Neural progenitor cell (in vitro differentiated cells): Measurements from ENCODE around the gene PUM1. TPM values are rescaled to one million over a fixed set of nuclear protein-coding genes. Genes with fewer than 3 reads are reported as not detected.

Experiments used
- DNase-seq: peaks from one replicate; pipeline ENCODE4 v3.0.0-alpha.2; 2016; ENCODE audit warnings: low spot score
- H2AFZ ChIP-seq: fragments of 200-600 bp; sonication (generic); replicated peaks from 2 replicates; pipeline ENCODE4 v1.6.1; 2016; ENCODE audit warnings: antibody characterized with exemption
- H3F3A ChIP-seq: fragments of 200-600 bp; sonication (generic); 2 replicates; pipeline ENCODE4 v1.6.1; 2016; ENCODE audit warnings: antibody characterized with exemption, low read depth
- H3K27ac ChIP-seq: fragments of 200-600 bp; sonication (generic); 2 replicates; pipeline ENCODE4 v1.5.1; 2016; ENCODE audit warnings: mild to moderate bottlenecking
- H3K27me3 ChIP-seq: fragments of 200-600 bp; sonication (generic); 2 replicates; pipeline ENCODE4 v1.6.1; 2016; ENCODE audit warnings: mild to moderate bottlenecking, moderate library complexity
- H3K36me3 ChIP-seq: fragments of 200-600 bp; sonication (generic); 2 replicates; pipeline ENCODE4 v1.5.1; 2016
- H3K4me1 ChIP-seq: fragments of 200-600 bp; sonication (generic); 2 replicates; pipeline ENCODE4 v1.6.1; 2016; ENCODE audit warnings: mixed run types
- H3K4me2 ChIP-seq: fragments of 200-600 bp; sonication (generic); 2 replicates; pipeline ENCODE4 v1.6.1; 2016
- H3K4me3 ChIP-seq: fragments of 200-600 bp; sonication (generic); 2 replicates; pipeline ENCODE4 v1.5.1; 2016
- H3K79me2 ChIP-seq: fragments of 200-600 bp; sonication (generic); 2 replicates; pipeline ENCODE4 v1.6.1; 2016; ENCODE audit warnings: low read depth
- H3K9ac ChIP-seq: fragments of 200-600 bp; sonication (generic); 2 replicates; pipeline ENCODE4 v1.6.1; 2016
- H3K9me3 ChIP-seq: fragments of 200-600 bp; sonication (generic); 2 replicates; pipeline ENCODE4 v1.5.1; 2016; ENCODE audit warnings: low read depth
- H4K20me1 ChIP-seq: fragments of 200-600 bp; sonication (generic); 2 replicates; pipeline ENCODE4 v1.6.1; 2016; ENCODE audit warnings: low read depth
- H3K27ac Mint-ChIP-seq: 3 replicates; pipeline ENCODE4 v1.8.0; 2021; ENCODE audit warnings: mixed read lengths
- H3K27me3 Mint-ChIP-seq: 2 replicates; pipeline ENCODE4 v1.8.0; 2022; ENCODE audit warnings: low read depth, mild to moderate bottlenecking, inconsistent platforms, moderate library complexity, mixed read lengths; ENCODE audit not compliant: insufficient read depth
- H3K36me3 Mint-ChIP-seq: 3 replicates; pipeline ENCODE4 v1.8.0; 2021; ENCODE audit warnings: mixed read lengths
- H3K4me1 Mint-ChIP-seq: 3 replicates; pipeline ENCODE4 v1.8.0; 2021; ENCODE audit warnings: mixed read lengths
- H3K4me3 Mint-ChIP-seq: 3 replicates; pipeline ENCODE4 v1.8.0; 2021; ENCODE audit warnings: mild to moderate bottlenecking, moderate library complexity, mixed read lengths
- H3K9me3 Mint-ChIP-seq: 3 replicates; pipeline ENCODE4 v1.8.0; 2020; ENCODE audit warnings: mixed read lengths
- EZH2 ChIP-seq: fragments of 200-600 bp; sonication (generic); IDR thresholded peaks from 2 replicates; pipeline ENCODE4 v1.6.1; 2017; ENCODE audit warnings: antibody characterized with exemption, mild to moderate bottlenecking, moderate library complexity
- EZH2phosphoT487 ChIP-seq: fragments of 200-600 bp; sonication (generic); IDR thresholded peaks from 2 replicates; pipeline ENCODE4 v1.6.1; 2017; ENCODE audit warnings: antibody characterized with exemption
- total RNA-seq: library from RNA; depleted of rRNA; stranded (reverse); fragments of >200 nt; gene quantifications from 2 replicates; pipeline ENCODE4 v1.2.3, GENCODE V29; 2015; ENCODE audit warnings: low replicate concordance
- TF ChIP-seq, protein P1 (sequence below): fragments of 200-600 bp; sonication (generic); IDR thresholded peaks from 2 replicates; pipeline ENCODE4 v1.5.1; 2017; ENCODE audit warnings: antibody characterized with exemption, mild to moderate bottlenecking

Gene PUM1
- total RNA-seq, 1 donor from 2014 or later: 130 TPM

DNA sequence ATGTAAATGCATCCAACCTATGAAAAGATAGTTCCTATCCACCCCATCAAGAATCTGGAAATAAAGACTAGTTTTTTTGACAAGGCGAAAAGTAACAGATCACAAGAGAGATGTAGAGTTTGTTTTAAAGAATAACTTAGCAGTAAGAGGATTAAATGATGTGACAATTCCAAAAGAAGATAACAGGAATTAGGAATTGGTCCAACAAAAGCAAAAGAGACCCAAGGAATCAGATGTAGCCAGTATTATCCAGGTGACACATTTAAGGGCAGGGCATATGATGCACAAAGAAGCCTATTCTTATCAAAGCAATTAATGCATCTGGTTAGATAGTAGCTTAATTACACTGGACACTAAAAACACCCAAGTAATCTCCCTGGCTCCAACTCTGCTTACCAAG lies 53.8 kb downstream of the PUM1 start:
- Mint-ChIP-seq H3K36me3 (peaks cover 9% of the 10 kb centered on the region), H3K27ac (no peak overlapping the region), H3K27me3 (no peaks in the 10 kb centered on the region), H3K9me3 (no peaks in the 10 kb centered on the region), H3K4me3 (no peak overlapping the region), H3K4me1 (peaks cover 13% of the 10 kb centered on the region)
- Histone ChIP-seq H3K36me3 (peaks cover under 1% of the 10 kb centered on the region), H4K20me1 (peaks cover 100% of the 10 kb centered on the region), H3K4me3 (no peak overlapping the region), H3K79me2 (peaks cover 100% of the 10 kb centered on the region), H3K27me3 (no peaks in the 10 kb centered on the region), H2AFZ (no peak overlapping the region), H3K4me1 (peaks cover 28% of the 10 kb centered on the region), H3K27ac (no peak overlapping the region), H3F3A (peaks cover 15% of the 10 kb centered on the region), H3K9ac (no peak overlapping the region), H3K9me3 (no peaks in the 10 kb centered on the region), H3K4me2 (peak overlapping the region; percentile 11)
- DNase-seq: no peak
- TF ChIP-seq EZH2: no peak

DNA sequence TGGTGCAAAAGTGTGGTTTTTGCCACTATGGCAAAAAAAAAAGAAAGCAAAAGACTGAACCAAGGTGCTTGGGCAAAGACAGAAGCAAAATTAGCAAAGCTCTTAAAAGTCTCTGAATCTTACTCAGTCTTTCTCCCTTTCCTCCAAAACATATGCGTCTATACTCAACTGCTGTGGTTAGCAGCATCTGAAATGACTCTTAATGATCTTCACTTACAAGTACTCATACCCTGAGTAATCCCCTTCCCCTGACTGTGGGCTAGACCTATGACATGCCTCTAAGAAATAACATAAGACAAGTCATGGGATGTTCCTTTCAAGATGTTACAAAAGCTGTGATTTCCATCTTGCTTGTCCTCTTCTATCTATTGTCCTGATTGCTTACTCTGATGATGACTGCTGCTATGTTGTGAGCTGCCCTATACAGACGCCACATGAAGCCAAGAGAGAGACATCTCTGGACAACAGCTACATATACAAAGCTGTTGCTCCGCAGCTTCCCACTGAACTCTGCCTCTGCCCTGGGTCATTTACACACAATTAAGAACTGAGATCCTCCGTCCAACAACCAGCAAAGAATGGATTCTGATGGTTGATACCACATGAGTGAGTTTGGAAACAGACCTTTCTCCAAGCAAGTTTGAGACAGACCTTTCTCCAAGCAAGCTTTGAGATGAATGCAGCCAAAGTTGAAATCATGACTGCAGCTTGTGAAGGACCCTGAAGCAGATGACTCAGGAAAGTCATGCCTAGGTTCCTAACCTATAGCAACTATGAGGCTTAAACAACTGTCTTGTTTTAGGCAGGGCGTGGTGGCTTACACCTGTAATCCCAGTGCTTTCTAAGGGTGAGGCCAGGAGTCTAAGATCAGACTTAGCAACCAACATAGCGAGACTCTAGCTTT lies 55.2 kb downstream of the PUM1 start:
- Histone ChIP-seq H3K4me2 (no peak overlapping the region), H3K4me1 (peaks cover 28% of the 10 kb centered on the region)
- H3K4me1 Mint-ChIP-seq: peaks cover 13% of the 10 kb centered on the region

DNA sequence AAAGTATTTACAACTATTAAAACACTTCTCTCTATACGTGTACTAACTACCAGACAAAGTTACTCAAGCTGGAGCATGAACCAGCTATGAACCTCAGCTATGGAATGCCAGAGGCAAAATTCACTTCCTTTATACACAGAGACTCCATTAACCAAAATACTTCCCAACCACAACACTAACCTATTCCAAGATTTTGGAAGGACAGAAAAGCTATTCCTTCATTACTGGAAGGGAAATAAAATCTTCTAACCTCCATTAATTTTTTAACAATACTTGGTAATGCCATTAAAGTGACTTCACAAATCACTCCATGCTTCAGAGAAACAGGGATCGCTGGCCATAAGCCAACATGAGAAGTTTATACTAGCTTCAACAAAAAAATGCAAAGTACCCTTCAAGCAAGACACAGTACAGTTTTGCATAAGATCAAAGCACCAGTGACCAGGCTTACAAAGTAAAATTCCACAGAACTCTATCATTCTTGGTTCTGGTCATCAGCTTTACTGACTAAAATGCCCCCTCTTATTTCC lies 58.0 kb downstream of the PUM1 start:
- H4K20me1 ChIP-seq: peaks cover 100% of the 10 kb centered on the region
- Mint-ChIP-seq H3K4me3 (no peak overlapping the region), H3K9me3 (no peaks in the 10 kb centered on the region), H3K4me1 (peaks cover 9% of the 10 kb centered on the region), H3K27me3 (no peaks in the 10 kb centered on the region), H3K27ac (no peak overlapping the region), H3K36me3 (peaks cover 27% of the 10 kb centered on the region)
- no peaks in the 10 kb centered on the region for H3K9me3 ChIP-seq
- DNase-seq: no peak
- no peak overlapping the region for H2AFZ ChIP-seq
- H3K9ac ChIP-seq: no peak overlapping the region
- TF ChIP-seq, protein P1, sequence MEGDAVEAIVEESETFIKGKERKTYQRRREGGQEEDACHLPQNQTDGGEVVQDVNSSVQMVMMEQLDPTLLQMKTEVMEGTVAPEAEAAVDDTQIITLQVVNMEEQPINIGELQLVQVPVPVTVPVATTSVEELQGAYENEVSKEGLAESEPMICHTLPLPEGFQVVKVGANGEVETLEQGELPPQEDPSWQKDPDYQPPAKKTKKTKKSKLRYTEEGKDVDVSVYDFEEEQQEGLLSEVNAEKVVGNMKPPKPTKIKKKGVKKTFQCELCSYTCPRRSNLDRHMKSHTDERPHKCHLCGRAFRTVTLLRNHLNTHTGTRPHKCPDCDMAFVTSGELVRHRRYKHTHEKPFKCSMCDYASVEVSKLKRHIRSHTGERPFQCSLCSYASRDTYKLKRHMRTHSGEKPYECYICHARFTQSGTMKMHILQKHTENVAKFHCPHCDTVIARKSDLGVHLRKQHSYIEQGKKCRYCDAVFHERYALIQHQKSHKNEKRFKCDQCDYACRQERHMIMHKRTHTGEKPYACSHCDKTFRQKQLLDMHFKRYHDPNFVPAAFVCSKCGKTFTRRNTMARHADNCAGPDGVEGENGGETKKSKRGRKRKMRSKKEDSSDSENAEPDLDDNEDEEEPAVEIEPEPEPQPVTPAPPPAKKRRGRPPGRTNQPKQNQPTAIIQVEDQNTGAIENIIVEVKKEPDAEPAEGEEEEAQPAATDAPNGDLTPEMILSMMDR: no peak
- no peak for TF ChIP-seq EZH2
- H3K36me3 ChIP-seq: peaks cover 13% of the 10 kb centered on the region
- no peak overlapping the region for H3K4me3 ChIP-seq
- peaks cover 14% of the 10 kb centered on the region for H3K4me1 ChIP-seq
- no peak overlapping the region for H3K4me2 ChIP-seq
- peaks cover 100% of the 10 kb centered on the region for H3K79me2 ChIP-seq
- peaks cover 21% of the 10 kb centered on the region for H3F3A ChIP-seq
- H3K27ac ChIP-seq: no peak overlapping the region
- no peaks in the 10 kb centered on the region for H3K27me3 ChIP-seq

More for the DNA sequence above, 55.2 kb downstream of the PUM1 start:
- Histone ChIP-seq H3K9ac (no peak overlapping the region), H3K79me2 (peaks cover 100% of the 10 kb centered on the region), H4K20me1 (peaks cover 100% of the 10 kb centered on the region), H3F3A (peaks cover 13% of the 10 kb centered on the region), H3K4me3 (no peak overlapping the region), H3K27me3 (no peaks in the 10 kb centered on the region), H3K36me3 (peaks cover 5% of the 10 kb centered on the region), H3K27ac (no peak overlapping the region), H2AFZ (no peak overlapping the region), H3K9me3 (no peaks in the 10 kb centered on the region)
- Mint-ChIP-seq H3K27me3 (no peaks in the 10 kb centered on the region), H3K9me3 (no peaks in the 10 kb centered on the region), H3K36me3 (peaks cover 13% of the 10 kb centered on the region), H3K27ac (peak overlapping the region; percentile 13), H3K4me3 (no peak overlapping the region)
- TF ChIP-seq, protein P1: no peak
- no peak for TF ChIP-seq EZH2phosphoT487
- TF ChIP-seq EZH2: no peak
- no peak for DNase-seq

DNA sequence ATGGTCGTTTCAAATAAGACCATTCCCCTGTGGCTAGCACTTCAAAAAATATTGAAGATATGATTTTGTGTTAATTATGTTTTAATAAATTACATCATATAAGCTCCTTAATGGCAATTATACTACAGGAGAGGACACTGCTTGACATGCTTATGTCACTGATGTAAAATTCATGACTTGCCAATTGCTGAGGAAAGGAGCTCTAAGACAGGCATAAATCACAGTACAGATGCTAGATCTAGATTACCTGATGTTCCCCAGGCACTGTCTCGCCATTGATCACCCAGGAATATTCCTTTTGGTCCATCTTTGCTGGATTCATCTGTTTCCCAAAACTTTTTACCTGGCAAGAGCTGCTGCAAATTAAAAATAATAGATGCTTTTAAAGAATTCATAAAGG lies 58.8 kb downstream of the PUM1 start:
- DNase-seq: no peak
- H3K9ac ChIP-seq: no peak overlapping the region

More for the DNA sequence above, 58.8 kb downstream of the PUM1 start:
- Histone ChIP-seq H3K27me3 (no peaks in the 10 kb centered on the region), H3K27ac (no peak overlapping the region), H3K4me2 (no peak overlapping the region), H2AFZ (no peak overlapping the region), H3K4me3 (no peak overlapping the region), H4K20me1 (peaks cover 100% of the 10 kb centered on the region), H3K36me3 (peaks cover 13% of the 10 kb centered on the region), H3K4me1 (peaks cover 6% of the 10 kb centered on the region), H3K79me2 (peaks cover 100% of the 10 kb centered on the region), H3K9me3 (no peaks in the 10 kb centered on the region), H3F3A (peaks cover 21% of the 10 kb centered on the region)
- H3K27me3 Mint-ChIP-seq: no peaks in the 10 kb centered on the region
- no peak overlapping the region for H3K27ac Mint-ChIP-seq
- no peaks in the 10 kb centered on the region for H3K9me3 Mint-ChIP-seq
- TF ChIP-seq EZH2 (no peak), EZH2phosphoT487 (no peak)
- TF ChIP-seq, protein P1: no peak
- H3K4me1 Mint-ChIP-seq: peaks cover 8% of the 10 kb centered on the region
- no peak overlapping the region for H3K4me3 Mint-ChIP-seq
- H3K36me3 Mint-ChIP-seq: peaks cover 28% of the 10 kb centered on the region
